Activated T-cell treated with anti-CD3 and anti-CD28 coated beads, Interleukin-2, amount 50 U/mL, for 48 hours (primary cell): Measurements from ENCODE around the gene EXOSC9.

Experiments used
- DNase-seq, 2 experiments: peaks; one replicate each; pipeline ENCODE4 v3.0.0-alpha.2; 2020

Gene EXOSC9

DNA sequence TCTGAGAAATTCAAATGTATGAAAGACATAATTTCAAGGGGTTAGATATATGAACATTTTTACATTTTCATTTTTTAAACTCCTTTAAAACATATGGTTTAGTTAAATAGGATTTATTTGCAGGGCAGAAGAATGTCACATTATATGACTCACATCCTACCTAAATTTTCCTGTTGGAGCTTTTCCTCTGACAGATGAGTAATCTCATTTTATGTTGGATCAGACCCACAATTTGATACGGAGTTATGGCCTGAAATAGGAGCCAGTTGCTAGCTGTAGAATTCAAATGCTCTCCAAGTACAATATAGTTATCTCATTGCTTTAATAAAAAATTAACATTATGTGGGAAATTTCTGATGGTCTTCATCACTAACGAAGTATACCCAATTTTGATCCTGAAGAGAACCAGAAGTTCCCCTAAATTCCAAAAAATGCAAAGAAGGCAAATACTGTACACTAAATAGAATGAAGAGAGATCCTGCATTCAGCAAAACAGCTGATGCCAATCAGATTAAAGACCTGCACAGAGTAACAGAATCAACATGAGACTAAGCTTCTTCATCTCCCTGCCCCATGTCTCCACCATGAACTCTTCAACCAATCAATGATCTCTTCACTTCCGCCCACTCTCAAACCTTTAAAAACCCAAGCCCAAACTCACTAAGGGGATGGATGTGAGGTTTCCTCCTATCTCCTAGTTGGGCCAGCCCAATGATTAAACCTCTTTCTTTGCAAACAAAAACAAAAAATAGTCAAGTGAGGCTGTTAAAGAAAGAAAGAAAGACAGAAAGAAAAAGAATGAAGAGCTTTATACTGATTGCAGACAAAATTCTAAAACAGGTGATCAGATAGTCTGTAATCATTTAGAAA, 10.9 kb upstream of the EXOSC9 start:
- no peak for DNase-seq

DNA sequence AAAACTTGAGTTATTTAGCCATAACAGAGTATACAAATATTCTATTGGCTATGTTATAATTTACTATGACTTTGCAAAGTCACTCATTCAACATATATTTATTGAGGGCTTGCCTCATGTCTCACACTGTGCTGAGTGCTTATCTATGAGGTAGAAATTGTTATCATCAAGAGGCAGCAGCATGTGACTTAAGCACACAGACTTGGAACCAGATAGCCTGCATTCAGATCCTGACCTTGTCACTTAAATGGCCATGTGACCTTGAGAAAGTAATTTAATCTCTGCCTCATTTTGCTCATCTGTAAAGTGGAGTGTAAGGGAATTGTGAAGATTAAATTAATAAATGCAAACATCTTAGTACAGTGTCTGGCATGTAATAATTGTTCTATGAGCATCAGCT, 10.1 kb upstream of the EXOSC9 start:
- no peak for DNase-seq

DNA sequence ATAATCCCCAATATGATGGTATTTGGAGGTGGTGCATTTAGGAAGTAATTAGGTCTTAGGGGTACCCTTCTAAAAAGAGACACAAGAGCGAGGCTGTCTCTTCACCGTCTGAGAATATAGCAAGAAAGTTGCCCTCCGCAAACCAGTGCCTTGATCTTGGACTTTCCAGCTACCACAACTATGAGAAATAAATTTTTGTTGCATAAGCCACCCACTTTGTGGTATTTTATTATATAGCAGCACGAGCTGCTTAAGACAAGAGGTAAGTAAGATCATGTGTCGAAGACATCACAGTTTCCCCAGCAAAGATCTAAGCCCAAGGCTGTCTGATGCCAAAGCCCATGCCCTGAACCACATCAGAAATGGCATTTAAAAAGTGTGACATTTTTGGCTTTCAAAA, 9.6 kb upstream of the EXOSC9 start:
- no peak for DNase-seq

DNA sequence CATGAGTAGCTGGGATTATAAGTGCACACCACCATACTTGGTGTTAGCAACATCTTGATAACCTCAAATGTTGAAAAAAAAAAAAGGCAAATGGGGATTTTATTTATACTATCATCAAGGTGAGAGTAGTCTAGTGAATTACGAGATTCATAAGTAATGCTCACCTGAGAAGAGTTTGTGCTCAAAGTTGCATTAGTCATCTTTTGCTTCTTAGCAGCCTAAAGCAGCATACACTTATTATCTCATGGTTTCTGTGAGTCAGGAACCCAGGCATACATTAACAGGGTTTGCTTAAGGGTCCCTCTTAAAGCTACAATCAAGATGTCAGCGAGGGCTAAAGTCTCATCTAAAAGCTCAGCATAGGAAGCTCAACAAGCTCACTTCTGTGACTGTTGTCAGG, 8.2 kb upstream of the EXOSC9 start:
- DNase-seq, result no peak

DNA sequence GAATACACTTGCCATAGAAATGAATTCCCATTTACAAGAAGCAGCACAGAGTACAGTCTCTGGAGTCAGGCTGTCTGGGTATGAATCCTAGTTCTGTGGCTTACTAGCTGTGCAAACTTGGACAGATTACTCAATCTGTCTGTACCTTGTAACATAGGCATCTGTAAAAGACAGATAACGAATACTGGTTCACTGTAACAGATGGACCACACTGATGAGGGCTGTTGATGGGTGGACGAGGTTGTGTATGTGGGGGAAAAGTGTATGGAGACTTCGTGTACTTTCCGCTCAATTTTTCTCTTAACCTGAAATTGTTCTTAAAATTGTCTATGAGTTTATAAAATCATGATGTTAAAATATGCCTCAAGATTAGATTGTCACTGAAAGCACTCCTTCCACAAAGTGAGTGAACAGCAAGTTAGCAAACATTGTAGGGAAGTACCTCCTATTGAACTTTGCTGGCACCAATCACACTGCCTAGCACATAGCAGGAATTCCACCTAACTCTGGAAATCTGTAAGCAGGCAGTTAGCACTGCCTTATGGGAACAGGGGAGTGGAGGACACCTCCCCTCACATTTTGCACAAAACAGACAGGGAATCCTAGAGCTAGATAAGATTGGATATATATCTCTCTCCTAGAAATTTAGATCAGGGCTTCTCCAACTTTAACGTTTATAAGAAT, 6.5 kb upstream of the EXOSC9 start:
- no peak for DNase-seq

DNA sequence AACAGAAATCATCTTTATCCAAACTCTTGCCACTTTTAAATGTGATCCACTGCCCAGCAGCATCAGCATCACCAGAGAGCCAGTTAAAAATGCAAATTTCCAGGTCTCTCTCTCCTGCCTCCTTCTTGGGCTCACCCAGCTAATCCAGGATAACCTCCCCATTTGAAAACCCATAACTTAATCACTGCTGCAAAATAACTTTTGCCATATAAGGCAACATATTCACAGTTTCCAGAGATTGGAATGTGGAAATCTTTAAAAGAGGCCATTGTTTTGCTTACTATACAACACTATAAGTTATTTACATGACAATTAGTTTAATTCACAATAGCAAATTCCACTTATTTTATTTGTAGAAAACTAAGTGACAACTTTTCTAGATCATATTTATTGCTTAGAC, 4.8 kb upstream of the EXOSC9 start:
- no peak for DNase-seq

DNA sequence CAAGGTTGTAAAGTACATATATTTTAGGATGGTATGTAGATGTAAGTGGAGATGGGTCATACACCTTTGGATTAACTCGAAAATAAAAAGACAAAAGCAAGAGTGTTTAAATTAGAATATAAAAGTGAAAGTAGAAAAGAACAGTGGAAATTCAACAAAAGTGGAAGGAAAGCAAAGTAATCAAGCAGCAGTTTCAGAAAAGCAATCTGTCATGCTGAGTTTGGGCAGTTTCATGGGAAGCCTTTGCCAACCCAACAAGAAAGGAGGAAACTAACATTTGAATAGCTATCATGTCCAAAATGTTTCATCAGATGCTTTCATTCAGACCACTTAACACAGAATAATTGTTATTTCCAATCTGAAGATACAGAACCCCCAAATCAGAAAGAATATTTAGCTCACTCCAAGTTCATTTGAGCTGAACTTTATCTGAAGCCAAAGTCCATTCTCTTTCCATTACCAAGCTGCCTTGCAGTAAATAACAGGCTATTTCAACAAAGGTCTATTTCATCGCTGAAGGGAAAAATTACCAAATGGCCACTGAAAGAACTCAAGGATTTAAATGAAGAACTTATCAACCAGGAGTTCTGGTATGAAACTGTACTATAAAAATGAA, 1.8 kb upstream of the EXOSC9 start:
- DNase-seq, result no peak

DNA sequence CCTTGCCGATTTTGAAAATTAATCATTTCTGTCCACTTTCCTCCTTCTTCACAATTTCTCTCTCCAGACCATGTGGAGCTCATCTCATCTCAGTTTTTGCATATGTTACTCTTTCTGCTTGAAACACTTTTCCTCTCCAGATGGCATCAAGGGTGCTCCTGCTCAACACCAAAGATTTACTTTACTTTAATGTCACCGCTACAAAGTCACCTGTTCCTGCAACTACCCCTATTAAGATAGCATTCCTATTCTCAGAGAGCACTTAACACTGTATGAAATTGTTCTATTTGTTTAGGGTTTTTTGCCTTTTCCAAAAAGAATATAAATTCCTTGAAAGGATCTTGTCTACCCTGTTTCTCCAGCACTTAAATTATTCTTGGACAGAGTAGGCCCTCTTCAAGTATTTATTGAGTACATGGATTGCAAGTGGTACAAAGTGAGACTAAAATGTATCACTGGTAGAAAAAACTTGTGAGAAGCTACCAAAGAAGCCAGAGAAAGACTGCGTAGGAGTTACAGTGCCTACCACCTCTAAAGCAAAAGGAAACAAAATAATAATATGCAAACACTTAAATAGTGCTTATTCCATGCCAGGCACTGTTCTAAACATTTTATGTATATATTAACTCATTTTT, 1.1 kb upstream of the EXOSC9 start:
- DNase-seq, result no peak

DNA sequence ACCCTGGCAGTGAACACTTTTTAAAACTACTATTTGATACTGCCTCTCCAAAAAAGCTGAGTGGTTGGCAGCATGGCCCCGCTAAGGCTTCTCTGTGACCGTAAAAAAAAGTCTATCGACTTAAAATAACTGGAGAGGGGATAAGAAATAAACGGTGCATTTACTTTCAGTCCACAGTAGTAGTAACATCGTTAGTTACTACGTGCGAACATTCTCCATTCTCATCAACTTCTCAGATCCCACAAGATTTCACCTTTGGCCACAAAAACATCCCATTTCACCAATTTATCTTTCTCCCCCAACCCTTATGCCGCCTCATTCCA, 524 bp upstream of the EXOSC9 start:
- no peak for DNase-seq

DNA sequence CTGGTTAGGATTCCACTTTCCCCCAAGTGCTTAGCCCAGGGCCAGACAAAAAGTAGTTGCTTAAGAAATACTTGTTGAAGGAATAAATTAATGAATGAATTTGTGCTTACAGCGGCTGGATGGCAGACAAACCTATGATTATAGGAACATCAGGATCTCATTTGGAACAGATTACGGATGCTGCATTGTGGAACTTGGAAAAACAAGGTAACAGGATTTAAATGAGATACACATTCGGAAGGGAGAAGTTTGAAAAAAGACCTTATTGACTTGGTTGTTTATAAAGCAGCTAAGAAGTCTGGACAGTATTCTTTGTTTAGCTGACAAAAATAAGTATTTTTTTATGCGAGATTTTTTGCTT, 572 bp downstream of the EXOSC9 start:
- no peak for DNase-seq

DNA sequence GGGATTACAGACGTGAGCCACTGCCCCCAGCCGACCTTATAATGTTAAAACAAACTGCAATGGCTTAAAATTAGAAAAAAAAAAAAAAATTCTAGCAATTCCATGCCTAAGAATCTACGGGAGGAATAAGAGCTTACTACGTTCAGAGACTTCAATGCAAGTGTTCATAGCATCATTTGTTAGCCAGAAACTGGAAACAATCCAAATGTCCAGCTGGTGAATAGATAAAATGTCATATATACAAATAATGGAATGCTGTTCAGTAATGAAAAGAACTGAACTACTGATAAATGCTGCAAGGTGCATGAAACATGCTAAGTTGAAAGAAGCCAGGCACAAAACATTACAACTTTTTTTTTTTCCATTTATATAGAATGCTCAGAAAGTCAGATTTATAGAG, 5.3 kb downstream of the EXOSC9 start:
- no peak for DNase-seq

DNA sequence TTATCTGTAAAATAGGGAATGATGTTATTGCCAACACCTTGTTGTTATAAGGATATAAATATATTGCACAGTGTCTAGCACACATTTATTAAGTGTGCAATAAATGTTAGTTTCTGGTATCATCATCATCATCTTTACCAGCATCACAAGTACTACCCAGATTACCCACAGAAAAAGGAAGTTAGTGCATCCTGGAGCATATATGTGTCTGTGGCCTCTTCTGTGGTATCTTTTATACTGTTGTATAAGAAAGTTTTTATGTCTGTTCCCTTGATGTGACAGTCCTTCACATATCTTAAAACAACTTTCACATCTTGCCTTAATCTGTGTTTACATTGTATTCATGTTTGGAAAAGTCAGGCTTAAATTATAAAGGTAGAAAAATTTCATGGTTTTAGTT, 10.0 kb downstream of the EXOSC9 start:
- no peak for DNase-seq

DNA sequence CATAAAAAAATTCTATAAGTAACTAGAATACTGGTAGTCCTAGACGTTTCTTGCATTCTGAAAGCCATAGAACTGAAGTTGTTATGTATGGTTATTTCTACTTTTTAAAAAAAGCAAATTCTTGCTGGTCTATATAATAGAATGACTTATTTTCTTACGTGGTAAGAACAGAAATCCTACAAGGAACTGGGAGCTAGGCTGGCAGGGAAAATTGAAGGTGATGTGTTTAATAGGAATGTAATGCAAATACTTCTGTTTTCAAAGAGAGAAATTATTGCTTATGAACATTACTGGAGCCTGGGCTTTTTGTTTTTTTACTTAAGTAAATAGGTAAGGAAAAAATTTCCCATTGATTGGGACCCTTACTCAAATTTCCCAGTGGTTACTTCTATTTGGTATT, 13.6 kb downstream of the EXOSC9 start:
- no peak for DNase-seq

DNA sequence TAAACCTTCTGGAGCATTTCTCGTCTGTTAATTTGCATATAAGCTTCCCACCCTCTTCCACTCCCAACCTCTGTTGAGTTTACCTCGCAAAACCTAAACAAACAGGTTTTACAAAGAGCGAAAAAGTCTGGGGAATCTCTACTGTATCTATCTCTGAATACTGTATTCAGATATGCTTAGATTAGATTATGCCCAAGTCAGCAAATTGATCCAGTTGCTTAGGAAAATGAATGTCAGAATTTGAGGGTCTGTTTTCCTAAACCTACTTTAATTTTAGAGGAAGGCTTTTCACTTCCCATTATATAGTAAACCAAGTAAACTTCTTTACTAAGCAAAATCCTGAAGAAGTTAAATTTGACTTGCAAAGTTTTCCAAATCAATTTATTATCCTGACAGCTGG, 15.9 kb downstream of the EXOSC9 start:
- no peak for DNase-seq

DNA sequence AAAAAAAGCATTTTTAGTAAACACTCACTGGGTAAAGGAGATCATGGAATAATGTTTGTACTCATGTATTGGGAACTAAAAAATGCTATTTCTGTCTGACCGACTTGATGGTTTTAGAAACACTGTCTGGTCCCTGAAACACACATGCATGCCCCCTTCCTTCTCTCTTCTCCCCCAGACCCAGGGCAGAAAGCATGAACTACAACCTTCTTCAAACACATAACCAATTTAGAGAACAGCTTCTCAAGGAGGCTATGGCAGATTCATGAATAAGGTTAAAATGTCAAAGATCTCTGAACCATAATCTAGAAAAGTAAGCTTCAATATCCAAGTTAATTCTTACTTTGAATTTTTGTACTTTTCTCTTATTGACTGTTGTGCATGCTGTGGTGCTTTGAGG, 16.6 kb downstream of the EXOSC9 start:
- DNase-seq, result no peak

DNA sequence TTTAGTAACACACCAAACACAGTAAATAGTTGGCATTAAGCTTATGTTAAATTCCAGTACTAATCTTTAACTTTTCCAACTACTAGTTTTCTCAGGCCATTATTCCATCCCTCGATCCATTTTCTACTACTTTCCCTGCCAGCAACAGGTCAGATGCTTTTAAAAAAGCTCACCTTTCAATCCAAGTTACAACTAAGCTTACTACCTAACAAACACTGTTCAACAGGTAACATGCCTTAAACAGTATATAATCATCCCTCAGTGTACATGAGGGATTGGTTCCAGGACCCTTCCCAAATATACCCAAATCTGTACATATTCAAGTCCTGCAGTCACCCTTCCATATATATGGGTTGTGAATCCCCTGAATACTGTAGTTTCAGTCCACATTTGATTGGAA, 17.1 kb downstream of the EXOSC9 start:
- DNase-seq, result no peak

DNA sequence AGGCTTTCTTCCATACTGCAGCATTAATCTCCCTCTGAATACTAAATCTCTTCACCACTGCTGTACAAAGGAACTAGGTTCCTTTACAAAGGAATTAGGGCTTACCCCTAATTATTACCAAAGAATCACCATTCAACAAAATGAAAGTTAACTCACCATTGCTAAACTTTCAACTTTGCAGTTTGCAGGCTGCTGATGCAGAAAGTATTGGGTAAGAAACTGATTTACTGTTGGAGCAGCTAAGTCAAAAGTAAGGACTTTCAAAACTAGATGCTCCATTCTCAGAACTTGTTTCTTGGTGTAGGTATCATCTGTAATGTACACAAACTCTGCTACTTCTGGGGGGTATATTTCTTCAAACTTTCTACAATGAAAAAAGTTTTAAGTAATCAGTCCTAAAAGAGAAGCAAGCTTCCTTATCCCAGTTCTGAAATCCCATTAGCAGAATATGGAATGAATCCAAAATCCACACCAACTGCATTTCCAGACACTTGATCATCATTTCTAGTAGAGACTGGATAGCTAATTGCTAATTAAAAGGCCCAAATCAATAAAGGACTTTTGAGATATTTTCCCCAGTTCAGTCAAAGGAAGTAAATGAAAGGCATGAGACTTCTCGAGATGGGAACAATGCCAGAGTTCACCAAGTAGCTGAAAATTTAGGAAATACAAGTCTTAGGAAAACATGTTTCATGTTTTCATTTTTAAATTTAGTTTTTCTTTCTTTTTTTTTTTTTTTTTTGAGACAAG, 18.3 kb downstream of the EXOSC9 start:
- DNase-seq, result no peak

DNA sequence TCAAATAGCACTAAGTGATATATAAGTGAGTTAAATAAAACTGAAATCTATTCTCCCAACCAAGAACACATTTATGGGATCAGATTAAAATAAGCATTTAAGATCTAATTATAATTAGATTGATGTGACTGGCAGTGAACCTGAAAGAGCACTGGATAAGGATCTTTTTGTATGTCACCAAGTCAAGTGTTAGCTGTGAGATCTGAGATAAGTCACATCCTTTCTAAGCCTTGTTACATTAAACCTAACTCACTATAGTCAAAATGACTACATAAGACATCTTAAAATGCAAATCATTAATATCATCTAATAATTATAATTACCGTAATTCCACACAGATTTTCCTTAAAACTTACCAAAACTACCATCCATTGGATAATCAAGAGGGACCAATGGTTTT, 20.9 kb downstream of the EXOSC9 start:
- DNase-seq, result no peak

DNA sequence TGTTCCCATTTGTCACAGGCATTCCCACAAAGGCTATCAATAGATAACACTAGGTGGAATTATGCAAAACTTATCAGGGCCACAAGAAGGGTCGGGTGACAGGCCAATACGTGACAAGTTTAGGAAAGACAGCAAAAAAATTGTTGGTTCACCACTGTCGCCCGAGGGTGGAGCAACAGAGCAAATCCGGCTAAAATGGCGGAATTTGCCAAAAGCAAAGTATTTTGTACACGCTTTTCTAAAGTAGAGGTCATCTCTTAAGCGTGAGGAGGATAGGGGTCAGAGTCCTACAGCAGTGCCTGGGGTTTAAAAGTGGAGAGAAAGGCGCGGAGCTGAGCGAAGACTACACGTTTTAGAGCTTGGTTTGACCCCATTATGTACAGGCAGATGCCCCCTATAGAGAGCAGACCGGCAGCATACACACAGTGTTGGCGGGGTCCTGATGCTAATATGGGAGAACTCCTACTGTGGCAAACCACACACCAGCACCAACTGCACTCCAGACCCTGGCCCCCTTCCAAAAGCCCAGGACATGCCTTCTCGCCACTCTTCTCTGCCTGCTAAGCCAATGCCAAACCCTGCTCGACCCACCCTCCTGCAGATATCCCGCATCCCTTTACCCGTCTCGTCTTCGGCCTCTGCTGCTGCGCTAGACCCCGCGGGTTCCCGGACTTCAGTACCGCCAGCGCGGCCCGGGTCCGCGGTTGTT, 21.8 kb downstream of the EXOSC9 start:
- peak; percentile 59 to 62 for DNase-seq

DNA sequence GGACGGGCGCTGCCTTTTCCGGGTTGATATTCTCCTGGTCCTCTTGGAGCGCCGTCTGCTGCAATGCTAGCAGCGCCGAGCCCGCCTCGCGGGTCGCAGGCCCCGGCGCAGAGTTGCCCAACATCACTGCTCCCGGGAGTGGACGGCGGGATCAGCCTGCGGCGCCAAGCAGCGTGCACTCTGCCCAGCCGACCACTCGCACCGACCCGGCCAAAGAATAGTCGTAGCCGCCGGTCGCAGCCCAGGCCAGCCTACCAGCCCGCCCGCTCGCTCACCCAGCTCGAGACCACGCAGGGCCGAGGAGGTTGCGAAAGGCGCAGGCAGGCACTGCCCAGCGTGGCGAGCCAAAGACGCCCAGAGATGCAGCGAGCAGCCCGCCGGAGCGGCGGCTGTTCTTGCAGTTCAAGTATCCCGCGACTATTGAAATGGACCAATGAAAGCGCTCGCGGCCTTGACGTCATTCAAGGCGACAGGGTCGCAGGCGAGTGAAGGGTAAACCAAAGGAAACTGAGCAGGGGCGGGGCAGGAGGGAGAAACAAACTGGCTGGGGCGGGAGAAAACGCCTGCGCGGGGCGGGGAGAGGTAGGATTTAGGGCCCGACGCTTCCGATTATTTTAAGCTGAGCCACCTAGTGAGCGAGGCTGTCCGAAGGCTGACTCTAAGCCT, 22.5 kb downstream of the EXOSC9 start, which contains the start of gene CCNA2:
TSS of gene CCNA2 (minus strand) at position 379 of the 666 bp plus-strand sequence. CDS start at position 124, 255 bp downstream.
- DNase-seq, result peak; percentile 97 to 98

DNA sequence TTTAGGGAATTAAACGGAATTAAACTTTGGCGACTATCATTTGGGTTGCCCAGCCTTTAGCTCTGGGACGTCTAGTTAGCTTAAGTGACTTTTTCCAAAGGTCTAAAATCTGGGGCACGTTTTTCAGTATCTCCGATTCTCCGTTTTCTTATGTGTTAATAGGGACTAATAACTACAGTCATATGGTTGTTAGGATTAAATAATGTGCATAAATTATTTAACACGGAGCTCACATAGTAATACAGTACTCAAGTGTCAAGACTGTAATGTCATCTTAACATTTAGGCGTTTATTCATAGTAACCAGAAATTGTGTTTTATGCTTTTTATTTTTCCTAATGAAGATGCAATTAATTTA, 23.0 kb downstream of the EXOSC9 start:
- no peak for DNase-seq

DNA sequence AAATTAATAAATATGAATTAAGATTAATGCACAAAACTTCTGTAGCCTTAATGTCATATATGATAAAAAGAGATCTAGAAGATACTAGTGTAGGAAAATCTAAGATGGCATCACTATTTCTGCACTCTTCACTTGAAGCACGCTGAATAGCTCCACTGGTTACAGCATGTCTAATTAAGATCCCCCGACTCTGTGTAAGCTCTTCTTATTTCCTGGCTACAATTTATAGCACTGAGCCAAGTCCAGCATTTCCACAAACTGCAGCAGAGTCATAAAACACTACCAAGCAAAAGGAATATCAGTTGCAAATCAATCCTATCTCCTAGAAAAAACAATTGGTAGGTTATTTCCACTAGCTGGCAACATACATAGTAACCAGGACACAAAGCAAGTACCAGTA, 23.8 kb downstream of the EXOSC9 start:
- no peak for DNase-seq
